GM12878 (cell line): ENCODE results near the gene MRPS35. TPM values are rescaled to one million over a fixed set of nuclear protein-coding genes. Genes with fewer than 3 reads are reported as not detected.

Experiments used
- ATAC-seq: fragments of 200-7000 bp; cut with Tn5 transposase; 3 replicates; pipeline ENCODE4 v1.9.1; 2020; ENCODE audit warnings: mild to moderate bottlenecking, moderate library complexity
- BruUV-seq: library from RNA; stranded (reverse); fragments of 400-500 nt; replicated peaks from 2 replicates; lab custom pipeline; 2021; lab: Mats Ljungman, UMichigan
- CTCF ChIA-PET: fragments of 300-600 bp; sonication (Branson Sonifier 250); formaldehyde crosslinking; extraction: SDS; loops from one replicate; lab custom pipeline; 2021; ENCODE audit warnings: inconsistent platforms; lab: Yijun Ruan, JAX
- POLR2A ChIA-PET: fragments of 350-600 bp; formaldehyde crosslinking; extraction: SDS; loops from one replicate; lab custom pipeline; 2021; ENCODE audit warnings: inconsistent platforms; lab: Charles Lee
- RAD21 ChIA-PET: fragments of 300-600 bp; sonication (Branson Sonifier 250); formaldehyde crosslinking; loops from one replicate; lab custom pipeline; 2023; ENCODE audit warnings: antibody characterized with exemption; ENCODE audit not compliant: unreplicated experiment; lab: Charles Lee
- SMC1A ChIA-PET: fragments of 300-600 bp; sonication (Branson Sonifier 250); formaldehyde crosslinking; loops from one replicate; lab custom pipeline; 2023; ENCODE audit not compliant: unreplicated experiment, uncharacterized antibody; lab: Charles Lee
- DNase-seq: peaks from one replicate; pipeline ENCODE4 v3.0.0-alpha.2; 2011; ENCODE audit warnings: low read depth, low spot score
- FAIRE-seq: peaks from 3 replicates; lab custom pipeline; 2011; peaks lifted over from hg19 to GRCh38; lab: Jason Lieb, UNC
- H2AFZ ChIP-seq: 2 replicates; pipeline ENCODE4 v1.6.0; 2011; ENCODE audit warnings: low read depth, low read length, control low read depth; ENCODE audit not compliant: control insufficient read depth
- H3K27ac ChIP-seq: 2 replicates; pipeline ENCODE4 v1.5.1; 2011; ENCODE audit warnings: control low read depth; ENCODE audit not compliant: control insufficient read depth, insufficient read depth
- H3K27me3 ChIP-seq, 2 experiments: replicated peaks in 1 of 2; 2 replicates each; pipeline versions ENCODE4 v1.6.0 to v1.6.1; 2011; ENCODE audit warnings: low read length in 1 of 2; ENCODE audit not compliant: control insufficient read depth in 2 of 2, insufficient read depth in 2 of 2
- H3K36me3 ChIP-seq, 2 experiments: 2 replicates each; pipeline ENCODE4 v1.5.1; 2011; ENCODE audit warnings: low read length in 1 of 2; ENCODE audit not compliant: control insufficient read depth in 2 of 2, insufficient read depth in 2 of 2
- H3K4me1 ChIP-seq: 2 replicates; pipeline ENCODE4 v1.6.1; 2011; ENCODE audit warnings: mild to moderate bottlenecking, low read length, moderate library complexity, mixed read lengths; ENCODE audit not compliant: control insufficient read depth, insufficient read depth
- H3K4me2 ChIP-seq: 2 replicates; pipeline ENCODE4 v1.6.0; 2011; ENCODE audit warnings: control low read depth; ENCODE audit not compliant: control insufficient read depth, insufficient read depth
- H3K4me3 ChIP-seq: fragments of 200-600 bp; sonication (generic); 2 replicates; pipeline ENCODE4 v1.5.1; 2016
- H3K79me2 ChIP-seq: 2 replicates; pipeline ENCODE4 v1.6.0; 2011; ENCODE audit warnings: low read length; ENCODE audit not compliant: control insufficient read depth, insufficient read depth
- H3K9ac ChIP-seq: 2 replicates; pipeline ENCODE4 v1.8.0; 2011; ENCODE audit warnings: low read length, control low read depth, mixed read lengths; ENCODE audit not compliant: control insufficient read depth, insufficient read depth
- H3K9me3 ChIP-seq: replicated peaks from 3 replicates; pipeline ENCODE4 v1.5.1; 2011; ENCODE audit warnings: mild to moderate bottlenecking, low read length; ENCODE audit not compliant: control insufficient read depth, insufficient read depth
- H4K20me1 ChIP-seq: 2 replicates; pipeline ENCODE4 v1.6.0; 2011; ENCODE audit not compliant: control insufficient read depth, insufficient read depth
- KDM1A ChIP-seq: fragments of 200-600 bp; sonication (generic); IDR thresholded peaks from 2 replicates; pipeline ENCODE4 v1.6.1; 2016; ENCODE audit warnings: borderline replicate concordance
- MTA2 ChIP-seq: fragments of 450-650 bp; IDR thresholded peaks from 2 replicates; pipeline ENCODE4 v1.6.1; 2016; ENCODE audit warnings: low read depth, mild to moderate bottlenecking, moderate library complexity
- NFYA ChIP-seq: IDR thresholded peaks from 2 replicates; pipeline ENCODE4 v1.6.1; 2011; ENCODE audit warnings: low read depth, mild to moderate bottlenecking, low read length, improper control_type of control experiment, borderline replicate concordance
- NR2C2 ChIP-seq: IDR thresholded peaks from 2 replicates; pipeline ENCODE4 v1.6.1; 2011; ENCODE audit warnings: borderline replicate concordance, low read depth; ENCODE audit not compliant: control insufficient read depth, insufficient read length
- NR2F1 ChIP-seq: fragments of 450-650 bp; conservative IDR thresholded peaks from 2 replicates; pipeline ENCODE4 v1.6.1; 2017; ENCODE audit warnings: mild to moderate bottlenecking
- SMAD5 ChIP-seq: IDR thresholded peaks from 2 replicates; pipeline ENCODE4 v1.6.1; 2016; ENCODE audit warnings: antibody characterized with exemption, low read depth
- SMC3 ChIP-seq: IDR thresholded peaks from 2 replicates; pipeline ENCODE4 v1.6.1; 2011; ENCODE audit warnings: low read length, improper control_type of control experiment, borderline replicate concordance
- SPI1 ChIP-seq: IDR thresholded peaks from 2 replicates; pipeline ENCODE4 v1.6.1; 2011; ENCODE audit warnings: low read depth, mild to moderate bottlenecking, low read length, moderate library complexity, borderline replicate concordance; ENCODE audit not compliant: insufficient read depth
- ZNF384 ChIP-seq: IDR thresholded peaks from 2 replicates; pipeline ENCODE4 v1.6.1; 2012; ENCODE audit warnings: low read depth, mild to moderate bottlenecking, low read length, improper control_type of control experiment, borderline replicate concordance
- WGBS: methylation state at CpG from one replicate; pipeline ENCODE4 v1.1.6; 2016; ENCODE audit warnings: low lambda C conversion rate; ENCODE audit not compliant: insufficient replicate concordance, insufficient coverage; ENCODE audit errors: missing lambda C conversion rate; 5-methylcytosine and 5-hydroxymethylcytosine counted together
- in situ Hi-C: fragments of 300-500 bp; cut with MboI; formaldehyde crosslinking; loops from 9 replicates; pipeline ENCODE4 v1.14.3; 2018; ENCODE audit warnings: mixed read lengths
- intact Hi-C: fragments of 100-400 bp; cut with micrococcal nuclease; formaldehyde crosslinking; loops from one replicate; pipeline ENCODE4 v1.14.2; 2022; ENCODE audit not compliant: unreplicated experiment
- polyA plus RNA-seq, 11 experiments: library from polyadenylated mRNA; depleted of rRNA in 4 of 11; unstranded in 6 of 11; stranded (reverse) in 5 of 11; fragments of >200 nt; fragmentation: Nextera tagmentation in 4 of 11; fragmentation: Illumina TruSeq in 1 of 11; extraction: Ambion mirVana in 4 of 11; extraction: Trizol in 1 of 11; gene quantifications; 1 replicate in 1 of 11; 2 replicates in 10 of 11; pipeline versions ENCODE4 v1.2.1 to v1.2.3, GENCODE V29; 2011 to 2016; ENCODE audit warnings: inconsistent platforms in 2 of 11, missing spikeins in 2 of 11, low read depth in 1 of 11
- total RNA-seq, 4 experiments: library from RNA; depleted of rRNA in 3 of 4; stranded (reverse); fragments of >200 nt in 3 of 4; fragmentation: Illumina TruSeq in 1 of 4; extraction: Trizol in 1 of 4; gene quantifications; 2 replicates each; pipeline versions ENCODE4 v1.2.1 to v1.2.3, GENCODE V29; 2013 to 2021
- TF ChIP-seq, protein P1 (sequence below): IDR thresholded peaks from 2 replicates; pipeline ENCODE4 v1.6.1; 2012; ENCODE audit warnings: improper control_type of control experiment, low read depth, low read length; ENCODE audit not compliant: insufficient replicate concordance
- TF ChIP-seq, protein P2 (sequence below): IDR thresholded peaks from 2 replicates; pipeline ENCODE4 v1.6.1; 2011; ENCODE audit warnings: mild to moderate bottlenecking, low read depth, low read length, moderate library complexity; ENCODE audit not compliant: insufficient replicate concordance
- TF ChIP-seq, protein P3 (sequence below): IDR thresholded peaks from 2 replicates; pipeline ENCODE4 v1.6.1; 2011; ENCODE audit warnings: low read depth, low read length, improper control_type of control experiment, borderline replicate concordance

MRPS35 gene
- total and polyA plus RNA-seq, 10 of the 15 experiments (the other 5 are each of a cell fraction or from before 2014, with no cell fraction given), result 45.7 to 111 (median 67.1) TPM

DNA sequence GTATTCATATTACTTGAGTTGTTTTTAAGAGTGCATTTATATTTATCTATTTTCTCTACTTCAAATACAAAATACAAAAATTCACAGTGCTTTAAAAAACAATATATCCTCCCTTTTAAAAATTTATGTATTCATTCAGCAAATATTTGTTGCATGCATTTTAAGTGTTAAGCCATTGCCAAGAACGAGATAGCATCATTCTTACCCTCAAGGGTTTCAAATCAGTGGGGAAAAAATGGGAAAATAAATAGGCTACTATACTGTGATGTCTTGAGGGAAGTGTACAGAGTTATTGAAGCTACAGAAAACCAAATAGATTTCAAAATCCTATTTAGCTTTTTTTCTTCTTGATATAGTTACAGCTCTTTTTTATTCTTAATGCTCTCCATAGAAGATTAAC lies 23.2 kb downstream of the MRPS35 start:
- H3K27me3 ChIP-seq, result no peaks in the 10 kb centered on the region
- no peak overlapping the region for H3K4me2 ChIP-seq
- no peaks in the 10 kb centered on the region; the same call in 1 of the 2 replicates for H3K79me2 ChIP-seq
- H3K9ac ChIP-seq, result no peak overlapping the region
- in situ Hi-C loops, result loop anchor here (5.0 kb wide), 2 partner anchors 209 to 1144 kb away; no protein-coding TSS in a partner anchor
- no peak overlapping the region for H2AFZ ChIP-seq
- ChIA-PET CTCF (interaction anchor here (0.6 to 7.4 kb wide), 24 partner anchors 9 to 1584 kb away, joined by 3 to 122 read pairs (median 4); no protein-coding TSS in a partner anchor), SMC1A (interaction anchor here (0.7 to 6.6 kb wide), 12 partner anchors 9 to 209 kb away, joined by 3 to 70 read pairs (median 4); no protein-coding TSS in a partner anchor), POLR2A (interaction anchor here (0.6 to 1.0 kb wide), 3 partner anchors 22 to 206 kb away, joined by 4 read pairs; no protein-coding TSS in a partner anchor), RAD21 (interaction anchor here (0.6 to 3.4 kb wide), 10 partner anchors 9 to 1266 kb away, joined by 3 to 43 read pairs (median 4); no protein-coding TSS in a partner anchor)
- H3K4me3 ChIP-seq, result no peak overlapping the region
- FAIRE-seq (no peak), DNase-seq (no peak), ATAC-seq (no peak)
- BruUV-seq, result no TSS peak
- intact Hi-C loops, result loop anchor here (1.0 to 2.0 kb wide), 4 partner anchors 47 to 1139 kb away; partner anchors contain the start of genes KLHL42 and MANSC4
- WGBS, result 95% methylated on average over 1 of the region's 1 CpG
- H3K9me3 ChIP-seq, result no peaks in the 10 kb centered on the region
- H3K36me3 ChIP-seq, result peaks cover 5 to 13% of the 10 kb centered on the region in 2 experiments; a peak in 3 of 4 replicates
- H3K27ac ChIP-seq, result no peak overlapping the region
- H4K20me1 ChIP-seq, result no peaks in the 10 kb centered on the region
- H3K4me1 ChIP-seq, result no peaks in the 10 kb centered on the region
- no peak for TF ChIP-seq SMC3
- TF ChIP-seq, protein P1, sequence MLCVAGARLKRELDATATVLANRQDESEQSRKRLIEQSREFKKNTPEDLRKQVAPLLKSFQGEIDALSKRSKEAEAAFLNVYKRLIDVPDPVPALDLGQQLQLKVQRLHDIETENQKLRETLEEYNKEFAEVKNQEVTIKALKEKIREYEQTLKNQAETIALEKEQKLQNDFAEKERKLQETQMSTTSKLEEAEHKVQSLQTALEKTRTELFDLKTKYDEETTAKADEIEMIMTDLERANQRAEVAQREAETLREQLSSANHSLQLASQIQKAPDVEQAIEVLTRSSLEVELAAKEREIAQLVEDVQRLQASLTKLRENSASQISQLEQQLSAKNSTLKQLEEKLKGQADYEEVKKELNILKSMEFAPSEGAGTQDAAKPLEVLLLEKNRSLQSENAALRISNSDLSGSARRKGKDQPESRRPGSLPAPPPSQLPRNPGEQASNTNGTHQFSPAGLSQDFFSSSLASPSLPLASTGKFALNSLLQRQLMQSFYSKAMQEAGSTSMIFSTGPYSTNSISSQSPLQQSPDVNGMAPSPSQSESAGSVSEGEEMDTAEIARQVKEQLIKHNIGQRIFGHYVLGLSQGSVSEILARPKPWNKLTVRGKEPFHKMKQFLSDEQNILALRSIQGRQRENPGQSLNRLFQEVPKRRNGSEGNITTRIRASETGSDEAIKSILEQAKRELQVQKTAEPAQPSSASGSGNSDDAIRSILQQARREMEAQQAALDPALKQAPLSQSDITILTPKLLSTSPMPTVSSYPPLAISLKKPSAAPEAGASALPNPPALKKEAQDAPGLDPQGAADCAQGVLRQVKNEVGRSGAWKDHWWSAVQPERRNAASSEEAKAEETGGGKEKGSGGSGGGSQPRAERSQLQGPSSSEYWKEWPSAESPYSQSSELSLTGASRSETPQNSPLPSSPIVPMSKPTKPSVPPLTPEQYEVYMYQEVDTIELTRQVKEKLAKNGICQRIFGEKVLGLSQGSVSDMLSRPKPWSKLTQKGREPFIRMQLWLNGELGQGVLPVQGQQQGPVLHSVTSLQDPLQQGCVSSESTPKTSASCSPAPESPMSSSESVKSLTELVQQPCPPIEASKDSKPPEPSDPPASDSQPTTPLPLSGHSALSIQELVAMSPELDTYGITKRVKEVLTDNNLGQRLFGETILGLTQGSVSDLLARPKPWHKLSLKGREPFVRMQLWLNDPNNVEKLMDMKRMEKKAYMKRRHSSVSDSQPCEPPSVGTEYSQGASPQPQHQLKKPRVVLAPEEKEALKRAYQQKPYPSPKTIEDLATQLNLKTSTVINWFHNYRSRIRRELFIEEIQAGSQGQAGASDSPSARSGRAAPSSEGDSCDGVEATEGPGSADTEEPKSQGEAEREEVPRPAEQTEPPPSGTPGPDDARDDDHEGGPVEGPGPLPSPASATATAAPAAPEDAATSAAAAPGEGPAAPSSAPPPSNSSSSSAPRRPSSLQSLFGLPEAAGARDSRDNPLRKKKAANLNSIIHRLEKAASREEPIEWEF, result no peak
- TF ChIP-seq, protein P2, sequence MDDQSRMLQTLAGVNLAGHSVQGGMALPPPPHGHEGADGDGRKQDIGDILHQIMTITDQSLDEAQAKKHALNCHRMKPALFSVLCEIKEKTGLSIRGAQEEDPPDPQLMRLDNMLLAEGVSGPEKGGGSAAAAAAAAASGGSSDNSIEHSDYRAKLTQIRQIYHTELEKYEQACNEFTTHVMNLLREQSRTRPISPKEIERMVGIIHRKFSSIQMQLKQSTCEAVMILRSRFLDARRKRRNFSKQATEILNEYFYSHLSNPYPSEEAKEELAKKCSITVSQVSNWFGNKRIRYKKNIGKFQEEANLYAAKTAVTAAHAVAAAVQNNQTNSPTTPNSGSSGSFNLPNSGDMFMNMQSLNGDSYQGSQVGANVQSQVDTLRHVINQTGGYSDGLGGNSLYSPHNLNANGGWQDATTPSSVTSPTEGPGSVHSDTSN, result no peak
- no peak for TF ChIP-seq NR2F1
- no peak for TF ChIP-seq SMAD5
- TF ChIP-seq, protein P3, sequence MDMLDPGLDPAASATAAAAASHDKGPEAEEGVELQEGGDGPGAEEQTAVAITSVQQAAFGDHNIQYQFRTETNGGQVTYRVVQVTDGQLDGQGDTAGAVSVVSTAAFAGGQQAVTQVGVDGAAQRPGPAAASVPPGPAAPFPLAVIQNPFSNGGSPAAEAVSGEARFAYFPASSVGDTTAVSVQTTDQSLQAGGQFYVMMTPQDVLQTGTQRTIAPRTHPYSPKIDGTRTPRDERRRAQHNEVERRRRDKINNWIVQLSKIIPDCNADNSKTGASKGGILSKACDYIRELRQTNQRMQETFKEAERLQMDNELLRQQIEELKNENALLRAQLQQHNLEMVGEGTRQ, result no peak
- no peak for TF ChIP-seq NR2C2
- no peak for TF ChIP-seq SPI1
- no peak for TF ChIP-seq ZNF384
- TF ChIP-seq MTA2, result no peak
- TF ChIP-seq NFYA, result no peak
- no peak for TF ChIP-seq KDM1A
